ENCODE data around the gene GRAMD1B. TPM values are rescaled to one million over a fixed set of nuclear protein-coding genes. Genes with fewer than 3 reads are reported as not detected.
A peak's percentile ranks its signal among the peaks of the same experiment; 100 is the strongest.

Gene GRAMD1B
- polyA plus RNA-seq (ENCODE audit: insufficient read length in 4 of 4): 10 to 100 TPM in 3 of 4 donors, 1 to 10 TPM in 1; 6.9 to 14.2 (median 11.0) TPM

DNA sequence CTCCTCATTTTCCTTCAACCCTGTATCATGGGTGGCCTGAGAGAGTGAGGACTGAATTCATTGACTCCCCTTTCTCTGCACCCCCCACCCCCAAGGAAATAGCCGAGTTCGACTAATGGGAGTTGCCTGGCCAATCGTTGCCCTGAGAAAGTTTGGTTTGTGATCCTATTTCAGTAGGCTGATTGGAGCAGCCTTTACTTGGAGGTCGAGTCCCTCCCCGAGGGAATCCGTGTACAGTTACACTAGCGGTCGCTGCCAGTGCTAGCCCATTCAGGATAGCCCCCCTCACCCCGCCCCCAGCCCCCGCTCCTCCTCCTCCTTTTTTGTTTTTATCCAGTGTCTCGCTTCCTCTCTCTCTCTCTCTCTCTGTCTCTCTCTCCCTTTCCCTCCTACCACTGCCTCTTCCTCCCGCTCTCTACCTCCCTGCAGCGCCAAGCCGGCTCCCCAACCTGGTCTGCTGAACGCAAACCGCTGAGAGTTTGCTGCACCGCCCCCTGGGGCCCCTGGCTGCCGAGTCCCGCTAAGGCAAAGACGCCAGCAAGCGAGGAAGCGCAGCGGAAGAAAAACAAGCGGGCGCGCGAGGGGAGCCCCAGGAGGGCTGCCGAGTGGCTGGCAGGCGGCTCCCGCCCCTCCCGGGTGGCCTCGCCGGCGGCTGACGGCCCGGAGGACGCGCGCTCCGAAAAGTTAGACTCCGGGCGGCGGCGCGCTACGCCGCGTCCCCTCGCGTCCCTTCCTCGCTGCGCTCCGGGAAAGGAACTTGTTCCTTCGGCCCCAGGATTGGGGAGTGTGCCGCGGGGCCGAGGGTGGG lies at the start of gene GRAMD1B:
Gene GRAMD1B, plus strand, starts transcription at position 357 of the 808 bp plus-strand sequence. CDS start 524 bp downstream, outside the sequence.
- peak; percentile 68 to 82 (median 70) for DNase-seq (ENCODE audit: low read depth in 4 of 4, low spot score in 3 of 4)

DNA sequence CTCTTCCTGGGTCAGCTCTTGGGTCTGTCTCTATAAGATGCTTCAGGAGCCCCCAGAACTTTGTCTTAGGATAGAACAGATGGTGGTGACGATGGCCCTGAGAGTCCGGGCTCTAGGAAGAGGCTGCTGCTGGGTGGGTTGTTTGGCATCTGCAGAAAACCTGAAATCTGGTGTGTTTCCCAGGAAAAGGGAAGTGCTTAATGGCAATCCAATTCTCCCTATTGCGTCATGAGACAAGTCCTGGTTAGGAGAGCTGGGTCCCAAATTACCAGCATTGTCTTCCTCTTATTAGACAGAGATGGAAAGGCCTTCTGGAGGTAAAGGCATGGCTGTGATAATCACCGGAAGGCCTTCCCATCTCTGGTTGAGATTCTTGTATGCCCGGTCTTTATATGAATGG lies 48.9 kb upstream of the GRAMD1B start:
- DNase-seq (ENCODE audit: low read depth in 4 of 4, low spot score in 3 of 4): no peak

DNA sequence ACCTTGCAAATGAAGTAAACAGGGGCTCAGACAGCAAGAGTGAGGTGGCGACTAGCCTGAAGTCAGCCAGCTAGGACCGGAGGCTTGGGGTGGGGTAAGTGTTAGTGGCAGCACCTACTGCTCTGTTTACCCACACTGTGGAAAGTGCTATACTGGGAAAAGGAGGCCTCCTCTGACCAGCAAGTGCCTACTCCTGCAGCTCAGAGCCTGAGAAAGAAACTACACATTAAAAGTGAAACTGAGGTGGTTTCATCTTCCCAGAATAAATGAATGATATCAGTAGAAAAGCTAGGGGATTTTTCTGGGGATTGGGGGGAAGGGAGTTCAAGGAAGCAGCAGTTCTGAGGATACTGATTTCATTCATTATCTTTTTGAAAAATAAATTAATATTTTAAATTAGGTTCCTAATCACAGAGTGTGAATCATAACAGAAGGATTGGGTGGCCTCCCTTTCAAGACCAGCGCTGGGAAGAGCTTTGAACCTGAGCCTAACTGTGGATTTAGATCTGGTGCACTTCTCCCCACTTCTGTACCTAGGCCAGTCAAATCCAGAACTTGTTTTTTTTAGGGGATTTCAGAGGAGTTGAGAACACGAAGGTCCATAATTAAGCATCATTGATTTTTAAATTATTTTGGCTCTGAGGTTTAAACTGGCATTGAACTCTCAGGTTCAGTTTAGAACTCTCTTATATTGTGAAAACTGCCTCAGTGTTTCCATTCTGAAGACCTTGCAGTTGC lies 48.1 kb upstream of the GRAMD1B start:
- DNase-seq (ENCODE audit: low read depth in 4 of 4, low spot score in 3 of 4): no peak

DNA sequence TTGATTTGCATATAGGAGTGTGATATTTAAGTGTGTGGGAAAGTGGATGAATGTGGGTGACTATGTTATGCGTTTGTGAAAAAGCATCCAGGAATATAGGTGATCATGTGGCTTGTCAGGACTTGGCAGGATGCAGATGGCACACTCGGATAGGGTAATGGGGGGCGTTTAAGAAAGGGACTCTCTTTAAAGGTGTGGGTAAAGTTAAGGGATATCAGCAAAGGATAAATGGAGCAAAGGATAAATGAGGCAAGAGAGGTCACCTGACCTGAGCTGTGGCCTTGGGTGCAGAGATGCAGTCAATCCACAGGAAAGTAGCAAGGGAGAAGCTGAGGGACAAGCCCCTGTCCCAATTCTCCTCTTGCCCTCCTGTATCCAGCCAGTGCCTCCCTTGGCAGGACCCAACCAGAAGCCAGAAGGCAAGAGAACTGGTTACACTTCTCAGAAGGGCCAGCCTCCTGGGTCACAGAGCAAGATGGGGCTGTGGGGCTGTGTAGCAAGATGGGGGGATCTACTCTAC lies 47.5 kb upstream of the GRAMD1B start:
- no peak for DNase-seq (ENCODE audit: low read depth in 4 of 4, low spot score in 3 of 4)

DNA sequence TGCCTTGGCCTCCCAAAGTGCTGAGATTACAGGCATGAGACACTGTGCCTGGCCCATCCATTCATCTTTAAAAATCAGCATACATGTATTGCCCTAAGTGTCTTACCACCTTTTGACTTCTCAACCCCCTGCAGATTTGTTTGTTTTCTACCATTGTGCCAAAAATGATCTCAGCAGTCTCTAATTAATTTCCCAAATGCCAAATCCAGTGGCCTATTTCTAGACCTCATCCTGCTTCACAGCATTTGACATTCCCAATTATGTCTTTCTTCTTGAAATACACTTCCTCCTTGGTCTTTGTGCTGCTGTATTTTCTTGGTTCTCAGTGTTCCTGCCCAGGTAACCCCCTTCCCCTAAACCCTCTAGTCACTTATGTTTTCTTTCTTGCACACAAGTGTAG lies 46.0 kb upstream of the GRAMD1B start:
- DNase-seq (ENCODE audit: low read depth in 4 of 4, low spot score in 3 of 4): no peak

DNA sequence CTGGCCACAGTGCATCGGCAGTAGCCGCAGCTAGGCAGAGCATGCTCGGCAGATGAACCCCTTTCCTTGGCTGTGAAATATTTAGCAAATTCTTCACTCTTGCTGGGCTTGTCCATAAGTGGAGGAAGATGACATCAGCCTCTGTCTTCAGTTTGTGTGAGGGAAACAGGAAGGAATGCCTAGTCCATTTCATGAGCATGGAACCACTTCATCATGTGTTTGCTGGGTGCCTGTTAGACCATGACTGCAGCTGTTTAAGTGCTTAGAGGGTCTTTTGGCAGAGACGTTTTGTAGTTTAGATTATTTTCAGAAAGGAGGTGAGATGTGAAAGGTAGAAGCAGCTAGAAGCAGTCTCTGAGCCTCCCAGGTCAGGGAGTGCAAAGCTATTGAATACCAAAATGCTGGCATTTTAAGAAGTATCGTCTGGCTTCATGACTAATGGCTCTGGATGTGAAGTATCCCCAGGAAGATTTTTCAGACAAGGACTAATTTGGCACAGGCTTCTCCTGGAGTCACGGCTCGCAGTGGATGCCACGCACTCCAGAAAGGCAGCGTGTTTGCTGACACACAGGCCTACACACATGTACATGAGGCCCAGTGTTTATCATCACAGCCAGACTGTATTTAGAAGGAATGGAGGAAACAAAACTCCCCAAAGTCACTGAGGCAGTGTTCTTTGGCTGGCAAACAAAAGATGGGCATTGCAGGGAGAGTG lies 43.1 kb upstream of the GRAMD1B start:
- DNase-seq (ENCODE audit: low read depth in 4 of 4, low spot score in 3 of 4): no peak

DNA sequence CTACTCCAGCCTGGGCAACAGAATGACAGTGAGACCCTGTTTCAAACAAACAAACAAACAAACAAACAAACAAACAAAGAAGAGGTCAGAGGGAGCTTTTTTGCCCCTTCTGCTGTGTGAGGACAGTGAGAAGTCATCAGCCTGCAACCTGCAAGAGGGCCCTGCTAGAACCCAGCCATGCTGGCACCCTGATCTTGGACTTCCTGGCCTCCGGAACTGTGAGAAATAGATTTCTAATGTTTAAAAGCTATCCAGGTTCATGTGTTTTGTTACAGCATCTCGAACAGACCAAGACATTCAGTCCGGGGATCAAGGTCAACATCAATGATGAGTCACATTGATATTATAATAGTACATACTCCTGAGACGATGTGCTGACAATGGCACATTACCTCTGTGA lies 41.4 kb upstream of the GRAMD1B start:
- no peak for DNase-seq (ENCODE audit: low read depth in 4 of 4, low spot score in 3 of 4)

DNA sequence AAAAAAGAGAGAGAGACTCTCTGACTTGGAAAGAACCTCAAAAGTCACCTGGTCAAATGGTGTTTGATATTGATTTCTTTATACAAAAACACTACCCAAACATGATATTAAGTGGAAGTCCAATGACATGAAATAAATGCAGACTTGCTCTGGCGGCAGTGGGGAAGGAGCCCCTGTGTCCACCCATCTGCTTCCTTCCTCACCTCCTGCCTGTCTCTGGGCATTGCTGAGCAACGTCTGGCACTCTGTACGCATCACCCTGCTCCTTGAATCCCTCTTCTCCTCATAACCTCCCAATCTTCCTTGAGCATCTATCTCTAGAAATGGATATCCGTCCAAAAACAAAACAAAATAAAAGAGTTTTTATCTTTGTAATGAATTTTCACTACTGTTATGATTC lies 39.9 kb upstream of the GRAMD1B start:
- no peak for DNase-seq (ENCODE audit: low read depth in 4 of 4, low spot score in 3 of 4)

DNA sequence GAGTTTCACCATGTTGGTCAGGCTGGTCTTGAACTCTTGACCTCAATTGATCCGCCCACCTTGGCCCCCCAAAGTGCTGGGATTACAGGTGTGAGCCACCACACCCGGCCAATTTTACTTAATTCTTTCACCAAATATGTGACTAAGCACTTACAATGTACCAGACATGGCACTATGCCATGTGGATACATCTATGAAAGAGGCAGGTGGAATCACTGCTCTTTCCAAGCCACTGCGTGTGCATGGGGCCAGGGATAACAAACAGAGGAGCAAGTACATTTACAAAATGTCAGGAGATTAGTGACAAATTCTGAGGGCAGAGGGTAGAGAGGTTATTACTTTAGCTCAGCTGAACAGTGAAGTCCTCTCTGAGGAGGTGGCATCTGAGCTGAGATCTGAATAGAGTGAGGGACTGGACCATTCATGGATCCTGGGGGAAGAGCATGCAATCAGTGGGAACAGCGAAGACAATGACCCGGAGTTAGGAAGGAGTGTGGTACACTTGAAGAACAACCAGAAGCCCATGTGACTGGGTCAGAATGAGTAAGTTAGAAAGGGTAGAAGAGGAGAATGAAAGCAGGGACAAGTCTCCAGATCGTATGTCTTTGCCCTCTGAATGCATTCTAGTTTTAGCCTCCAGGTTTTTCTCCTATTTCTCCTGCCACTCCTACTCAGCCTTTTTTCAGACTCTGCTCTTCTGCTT lies 38.3 kb upstream of the GRAMD1B start:
- DNase-seq (ENCODE audit: low read depth in 4 of 4, low spot score in 3 of 4): no peak

DNA sequence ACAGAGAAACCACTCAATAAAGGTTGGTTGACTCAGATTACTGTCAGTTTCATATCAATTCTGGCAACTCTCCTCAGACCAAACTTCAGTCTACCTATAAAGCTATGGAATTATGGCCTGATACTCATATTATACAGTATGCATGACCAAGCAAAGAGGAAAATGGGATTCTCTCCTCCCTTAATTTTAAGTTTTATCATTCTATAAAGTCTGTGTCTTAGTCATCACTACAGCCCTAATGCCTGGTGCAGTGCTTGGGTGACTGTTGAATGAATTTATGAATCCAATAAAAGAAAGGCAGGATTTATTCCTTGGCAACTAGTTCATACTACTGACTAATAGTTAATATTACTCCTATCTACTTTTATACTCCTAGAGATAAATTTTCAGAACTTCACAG lies 37.6 kb upstream of the GRAMD1B start:
- no peak for DNase-seq (ENCODE audit: low read depth in 4 of 4, low spot score in 3 of 4)

DNA sequence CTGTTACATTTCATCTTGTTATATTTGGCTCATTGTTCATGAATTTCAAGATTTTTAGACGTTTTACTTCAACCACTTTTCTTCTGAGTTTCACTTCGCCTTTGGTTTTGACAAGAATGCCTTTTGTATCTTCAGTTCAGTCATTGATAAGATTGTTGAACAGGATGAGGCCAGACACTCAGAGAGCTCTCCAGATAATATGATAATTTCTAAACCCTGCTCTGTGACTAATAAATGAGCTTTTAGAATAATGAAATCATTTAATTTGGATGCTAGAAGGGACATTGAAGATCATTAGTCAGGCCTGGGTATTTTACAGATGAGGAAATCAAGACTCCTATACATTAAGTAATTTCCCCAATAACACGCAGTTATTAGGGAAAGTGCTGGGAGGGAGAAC lies 37.2 kb upstream of the GRAMD1B start:
- no peak for DNase-seq (ENCODE audit: low read depth in 4 of 4, low spot score in 3 of 4)

DNA sequence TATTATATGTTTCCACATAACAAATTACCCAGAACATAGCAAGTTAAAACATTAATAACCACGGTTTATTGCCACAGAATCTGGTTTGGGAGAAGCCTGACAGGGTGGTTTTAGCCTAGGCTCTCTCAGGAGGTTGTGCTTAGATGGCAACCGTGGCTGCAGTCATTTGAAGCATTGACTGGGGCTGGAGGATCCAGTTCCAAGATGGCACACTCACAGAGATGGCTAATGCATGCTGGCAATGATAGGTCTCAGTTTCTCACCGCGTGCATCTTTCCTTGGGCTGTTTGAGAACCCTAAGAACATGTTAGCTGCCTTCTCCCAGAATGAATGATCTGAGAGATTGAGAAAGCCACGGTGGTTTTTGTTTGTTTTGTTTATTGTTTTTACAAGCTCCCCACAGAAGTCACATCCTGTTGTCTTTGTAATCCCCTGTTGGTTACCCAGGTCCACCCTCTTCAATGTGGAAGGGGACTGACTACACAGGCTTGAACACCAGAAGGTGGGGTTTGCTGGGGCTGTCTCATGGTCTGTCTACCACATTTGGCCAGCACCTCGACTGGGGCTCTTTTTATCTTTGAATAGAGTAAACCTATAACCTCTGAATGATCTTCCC lies 36.6 kb upstream of the GRAMD1B start:
- no peak for DNase-seq (ENCODE audit: low read depth in 4 of 4, low spot score in 3 of 4)

DNA sequence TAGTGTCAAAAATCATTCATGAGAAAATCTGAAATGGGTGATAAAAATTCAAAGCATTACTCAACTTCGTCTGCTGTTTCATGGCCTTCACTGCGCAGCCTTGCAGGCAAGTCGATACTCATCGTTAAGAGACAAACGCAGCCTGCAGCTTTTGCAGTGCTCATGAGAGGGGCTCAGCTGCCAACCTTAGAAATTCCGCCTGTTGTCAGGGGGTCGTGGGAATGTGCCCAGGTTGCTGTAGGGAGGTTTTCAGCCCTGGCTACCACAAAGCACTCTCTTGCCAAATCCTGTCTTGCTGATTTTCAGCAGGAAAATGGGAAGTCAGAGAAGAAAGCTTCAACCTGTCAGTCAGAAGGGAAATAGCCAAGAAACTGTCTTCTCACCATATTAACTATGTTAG lies 25.4 kb upstream of the GRAMD1B start:
- no peak for DNase-seq (ENCODE audit: low read depth in 4 of 4, low spot score in 3 of 4)

DNA sequence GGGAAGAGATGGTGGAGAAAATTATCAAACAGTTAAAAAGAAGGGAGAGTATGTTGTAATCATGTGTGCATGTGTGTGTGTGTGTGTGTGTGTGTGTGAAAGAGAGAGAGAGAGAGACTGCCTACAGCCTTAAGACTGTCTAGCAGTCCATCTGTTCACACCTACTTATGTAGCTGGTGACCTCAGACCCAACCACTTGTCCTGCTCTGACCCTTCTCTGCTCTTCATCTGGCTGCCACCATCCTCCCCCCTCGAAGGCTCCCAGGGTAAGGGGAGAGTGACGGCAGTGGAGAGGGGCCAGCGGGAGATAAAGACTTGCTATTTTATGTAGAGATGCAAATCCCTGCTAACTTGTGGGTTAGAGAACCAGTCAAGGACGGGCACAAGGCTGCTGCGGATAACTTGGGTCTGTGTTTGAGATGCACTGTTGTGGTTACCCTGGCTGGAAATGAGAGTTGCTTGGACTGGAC lies 24.9 kb upstream of the GRAMD1B start:
- DNase-seq (ENCODE audit: low read depth in 4 of 4, low spot score in 3 of 4): no peak

DNA sequence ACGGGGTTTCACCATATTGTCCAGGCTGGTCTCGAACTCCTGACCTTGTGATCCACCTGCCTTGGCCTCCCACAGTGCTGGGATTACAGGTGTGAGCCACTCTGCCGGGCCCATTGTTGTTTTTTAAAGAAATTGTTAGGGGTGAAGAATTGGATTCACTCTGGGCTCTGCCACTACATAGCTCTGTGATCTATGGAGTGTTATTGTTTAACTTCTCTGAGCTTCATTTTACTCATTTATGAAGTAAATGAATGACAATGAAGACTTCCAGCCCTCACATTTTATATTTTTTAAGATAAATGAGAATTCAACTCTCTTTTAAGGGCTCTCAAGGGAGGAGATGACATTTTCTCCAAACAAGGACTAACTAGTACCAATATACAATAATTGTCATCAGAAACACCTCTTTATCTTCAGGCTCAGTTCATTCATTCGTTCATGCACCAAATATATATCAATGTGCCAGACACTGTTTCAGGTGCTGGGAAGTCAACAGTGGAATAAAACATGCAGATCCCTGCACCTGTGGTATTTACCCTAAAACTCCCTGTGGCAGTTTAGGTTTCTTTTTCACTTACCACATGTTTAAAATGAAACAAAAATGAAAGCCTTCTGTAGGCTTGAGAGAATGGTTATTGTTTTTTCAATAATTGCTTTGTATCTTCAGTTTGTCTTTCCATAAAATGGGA lies 23.5 kb upstream of the GRAMD1B start:
- no peak for DNase-seq (ENCODE audit: low read depth in 4 of 4, low spot score in 3 of 4)

DNA sequence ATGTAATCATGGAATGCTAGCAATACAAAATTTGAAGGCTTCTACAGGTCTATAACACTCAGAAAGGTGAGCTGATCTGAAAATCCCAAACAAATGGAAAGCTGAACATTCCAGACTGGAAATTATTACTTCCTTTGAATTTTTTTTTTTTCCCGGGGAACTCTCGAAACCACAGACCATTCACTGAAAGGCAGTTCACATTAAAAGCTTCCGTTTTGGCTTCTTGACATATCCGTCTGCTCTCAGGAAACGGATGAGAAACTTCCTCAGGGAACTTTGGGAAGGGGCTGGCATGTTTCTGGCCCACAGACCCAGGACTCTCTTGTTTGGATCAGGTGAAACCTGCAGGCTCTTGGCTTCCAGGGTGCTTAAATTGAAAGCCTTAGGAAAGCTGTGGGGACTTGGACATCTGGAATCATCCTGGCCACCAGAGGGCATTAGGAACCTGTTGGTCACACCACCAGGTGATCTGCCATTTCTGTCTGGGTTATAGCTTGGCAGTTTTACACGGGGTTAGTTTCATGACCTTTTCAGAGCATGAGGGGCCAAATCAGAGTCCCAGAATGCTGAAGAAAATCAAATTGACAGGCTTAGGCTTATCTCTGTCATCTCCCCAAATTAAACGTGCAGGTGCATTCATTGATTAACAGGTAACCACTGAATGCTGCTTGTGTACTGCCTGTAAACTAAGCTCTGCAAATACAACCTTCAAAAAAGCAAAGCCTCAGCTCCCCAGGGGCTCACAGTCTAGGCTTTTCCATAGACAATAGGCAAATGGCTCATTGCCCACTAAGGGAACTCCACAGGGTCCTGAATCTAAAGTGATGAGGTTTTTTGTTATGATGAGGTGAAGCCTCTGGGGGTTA lies 22.7 kb upstream of the GRAMD1B start:
- peak in 2 of 4 donors; percentile 51 to 54 for DNase-seq (ENCODE audit: low read depth in 4 of 4, low spot score in 3 of 4)

DNA sequence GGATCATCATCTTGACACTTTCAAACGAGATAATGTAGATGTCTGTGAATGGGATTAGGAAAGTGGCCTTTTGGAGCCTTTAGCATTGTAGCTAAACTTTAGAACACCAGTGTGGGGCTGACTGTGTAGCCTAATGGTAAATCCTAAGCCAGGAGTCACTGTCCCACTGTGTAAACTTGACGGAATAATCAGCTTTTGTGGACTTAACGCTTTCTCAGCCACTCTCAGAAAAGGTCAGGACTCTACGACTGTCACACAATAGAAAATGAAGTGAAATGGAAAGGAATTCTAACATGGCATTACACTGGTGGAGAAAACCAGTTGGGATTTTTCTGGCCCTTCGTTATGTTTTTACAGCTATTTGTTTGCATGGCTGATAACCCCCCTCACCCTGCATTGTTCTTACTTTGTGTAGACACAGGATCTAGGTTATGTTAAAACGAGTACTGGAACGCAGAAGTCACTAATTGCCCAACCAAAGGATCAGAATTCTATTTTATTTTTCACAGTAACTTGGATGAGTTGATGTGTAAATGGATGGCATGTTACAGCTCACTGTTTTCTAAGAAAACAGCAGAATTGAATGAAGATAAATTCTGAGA lies 22.0 kb upstream of the GRAMD1B start:
- no peak for DNase-seq (ENCODE audit: low read depth in 4 of 4, low spot score in 3 of 4)
